WTC11 (cell line): ENCODE results near the gene LGALS3. TPM values are rescaled to one million over a fixed set of nuclear protein-coding genes. Genes with fewer than 3 reads are reported as not detected.

Experiments
- ATAC-seq: fragments of 200-7000 bp; cut with Tn5 transposase; 2 replicates; pipeline ENCODE4 v1.10.0; 2021; ENCODE audit warnings: mild to moderate bottlenecking, moderate library complexity
- CTCF ChIA-PET: fragments of 300-600 bp; sonication (Branson Sonifier 250); formaldehyde crosslinking; loops from one replicate; lab custom pipeline; 2021; ENCODE audit warnings: antibody characterized with exemption; lab: Charles Lee
- POLR2A ChIA-PET: fragments of 350-600 bp; sonication (Branson Sonifier 250); formaldehyde crosslinking; loops from one replicate; lab custom pipeline; 2021; ENCODE audit warnings: antibody characterized with exemption; lab: Charles Lee
- DNase-seq: peaks from one replicate; pipeline ENCODE4 v3.0.0; 2021; ENCODE audit warnings: low spot score
- H3K27ac Mint-ChIP-seq: 2 replicates; pipeline ENCODE4 v1.8.0; 2021; ENCODE audit warnings: mixed read lengths
- H3K27me3 Mint-ChIP-seq: 2 replicates; pipeline ENCODE4 v1.8.0; 2021; ENCODE audit warnings: low read depth, mild to moderate bottlenecking, moderate library complexity, mixed read lengths
- H3K36me3 Mint-ChIP-seq: 2 replicates; pipeline ENCODE4 v1.8.0; 2021; ENCODE audit warnings: mixed read lengths
- H3K4me1 Mint-ChIP-seq: 2 replicates; pipeline ENCODE4 v1.8.0; 2022; ENCODE audit warnings: mixed read lengths
- H3K4me3 Mint-ChIP-seq: 2 replicates; pipeline ENCODE4 v1.8.0; 2021; ENCODE audit warnings: mild to moderate bottlenecking, moderate library complexity, mixed read lengths
- H3K9me3 Mint-ChIP-seq: 2 replicates; pipeline ENCODE4 v1.8.0; 2021; ENCODE audit warnings: mixed read lengths
- EMX1 ChIP-seq: fragments of 250-450 bp; sonication (Bioruptor Pico); IDR thresholded peaks from 2 replicates; pipeline ENCODE4 v1.8.0; 2021; ENCODE audit warnings: mild to moderate bottlenecking
- GABPB1 ChIP-seq: sonication (generic); formaldehyde crosslinking; IDR thresholded peaks from 2 replicates; pipeline ENCODE4 v1.8.1; 2023; ENCODE audit warnings: mild to moderate bottlenecking, missing genetic modification reagents
- JAZF1 ChIP-seq: fragments of 250-450 bp; sonication (Bioruptor Pico); IDR thresholded peaks from 2 replicates; pipeline ENCODE4 v1.9.0; 2021; ENCODE audit warnings: moderate library complexity, mild to moderate bottlenecking, inconsistent platforms
- SMAD4 ChIP-seq: sonication (generic); formaldehyde crosslinking; IDR thresholded peaks from 2 replicates; pipeline ENCODE4 v1.8.0; 2022; ENCODE audit warnings: mild to moderate bottlenecking, missing genetic modification reagents
- SOX15 ChIP-seq: fragments of 250-450 bp; sonication (Bioruptor Pico); IDR thresholded peaks from 2 replicates; pipeline ENCODE4 v1.9.0; 2021; ENCODE audit warnings: mild to moderate bottlenecking
- ZNF121 ChIP-seq: sonication (generic); formaldehyde crosslinking; IDR thresholded peaks from 2 replicates; pipeline ENCODE4 v1.8.0; 2023; ENCODE audit warnings: missing genetic modification reagents
- ZNF138 ChIP-seq: sonication (generic); formaldehyde crosslinking; conservative IDR thresholded peaks from 2 replicates; pipeline ENCODE4 v1.8.1; 2022; ENCODE audit warnings: mild to moderate bottlenecking, moderate library complexity, missing genetic modification reagents
- ZNF396 ChIP-seq: fragments of 250-450 bp; sonication (Bioruptor Pico); IDR thresholded peaks from 2 replicates; pipeline ENCODE4 v1.8.0; 2021; ENCODE audit warnings: mild to moderate bottlenecking, moderate library complexity, borderline replicate concordance
- total RNA-seq: library from RNA; stranded (reverse); gene quantifications from 3 replicates; pipeline ENCODE4 v1.2.3, GENCODE V29; 2021
- TF ChIP-seq, protein P1 (sequence below): fragments of 200-600 bp; IDR thresholded peaks from 2 replicates; pipeline ENCODE4 v1.8.0; 2022; ENCODE audit warnings: antibody characterized with exemption
- TF ChIP-seq, protein P2 (sequence below): sonication (generic); formaldehyde crosslinking; IDR thresholded peaks from 2 replicates; pipeline ENCODE4 v1.8.1; 2022; ENCODE audit warnings: mild to moderate bottlenecking, missing genetic modification reagents, moderate library complexity, borderline replicate concordance
- TF ChIP-seq, protein P3 (sequence below): sonication (generic); formaldehyde crosslinking; IDR thresholded peaks from 2 replicates; pipeline ENCODE4 v1.8.0; 2023; ENCODE audit warnings: mild to moderate bottlenecking, missing genetic modification reagents
- TF ChIP-seq, protein P4 (sequence below): sonication (generic); formaldehyde crosslinking; IDR thresholded peaks from 2 replicates; pipeline ENCODE4 v1.8.1; 2023; ENCODE audit warnings: mild to moderate bottlenecking, missing genetic modification reagents, borderline replicate concordance
- TF ChIP-seq, protein P5 (sequence below): sonication (generic); formaldehyde crosslinking; IDR thresholded peaks from 2 replicates; pipeline ENCODE4 v1.8.1; 2023; ENCODE audit warnings: mild to moderate bottlenecking, missing genetic modification reagents, moderate library complexity
- TF ChIP-seq, protein P6 (sequence below): sonication (generic); formaldehyde crosslinking; IDR thresholded peaks from 2 replicates; pipeline ENCODE4 v1.8.0; 2022; ENCODE audit warnings: mild to moderate bottlenecking, missing genetic modification reagents
- TF ChIP-seq, protein P7 (sequence below): sonication (generic); formaldehyde crosslinking; IDR thresholded peaks from 2 replicates; pipeline ENCODE4 v1.8.0; 2023; ENCODE audit warnings: missing genetic modification reagents
- TF ChIP-seq, protein P8 (sequence below): fragments of 250-450 bp; sonication (Bioruptor Pico); IDR thresholded peaks from 2 replicates; pipeline ENCODE4 v2.1.2; 2022; ENCODE audit warnings: mild to moderate bottlenecking, moderate library complexity

Gene LGALS3
- total RNA-seq, 1 experiment from 2014 or later, result 5.8 TPM

DNA sequence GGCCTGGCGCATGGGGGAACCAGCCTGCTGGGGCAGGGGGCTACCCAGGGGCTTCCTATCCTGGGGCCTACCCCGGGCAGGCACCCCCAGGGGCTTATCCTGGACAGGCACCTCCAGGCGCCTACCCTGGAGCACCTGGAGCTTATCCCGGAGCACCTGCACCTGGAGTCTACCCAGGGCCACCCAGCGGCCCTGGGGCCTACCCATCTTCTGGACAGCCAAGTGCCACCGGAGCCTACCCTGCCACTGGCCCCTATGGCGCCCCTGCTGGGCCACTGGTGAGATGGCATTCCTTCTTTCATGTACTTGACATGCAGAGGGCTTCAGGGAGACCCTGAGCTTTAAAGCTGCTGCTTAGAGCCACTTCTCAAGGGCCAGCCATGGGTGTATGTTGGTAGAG is 9.0 kb downstream of the LGALS3 start:
- H3K4me1 Mint-ChIP-seq, result no peaks in the 10 kb centered on the region
- ChIA-PET CTCF (interaction anchor here (0.6 to 2.1 kb wide), 18 partner anchors 9 to 90 kb away, joined by 3 to 18 read pairs (median 4); partner anchors contain the start of genes DLGAP5 and MAPK1IP1L), POLR2A (no interaction called here)
- no peak for TF ChIP-seq JAZF1 (CRISPR knock-in tag)
- TF ChIP-seq, protein P1, sequence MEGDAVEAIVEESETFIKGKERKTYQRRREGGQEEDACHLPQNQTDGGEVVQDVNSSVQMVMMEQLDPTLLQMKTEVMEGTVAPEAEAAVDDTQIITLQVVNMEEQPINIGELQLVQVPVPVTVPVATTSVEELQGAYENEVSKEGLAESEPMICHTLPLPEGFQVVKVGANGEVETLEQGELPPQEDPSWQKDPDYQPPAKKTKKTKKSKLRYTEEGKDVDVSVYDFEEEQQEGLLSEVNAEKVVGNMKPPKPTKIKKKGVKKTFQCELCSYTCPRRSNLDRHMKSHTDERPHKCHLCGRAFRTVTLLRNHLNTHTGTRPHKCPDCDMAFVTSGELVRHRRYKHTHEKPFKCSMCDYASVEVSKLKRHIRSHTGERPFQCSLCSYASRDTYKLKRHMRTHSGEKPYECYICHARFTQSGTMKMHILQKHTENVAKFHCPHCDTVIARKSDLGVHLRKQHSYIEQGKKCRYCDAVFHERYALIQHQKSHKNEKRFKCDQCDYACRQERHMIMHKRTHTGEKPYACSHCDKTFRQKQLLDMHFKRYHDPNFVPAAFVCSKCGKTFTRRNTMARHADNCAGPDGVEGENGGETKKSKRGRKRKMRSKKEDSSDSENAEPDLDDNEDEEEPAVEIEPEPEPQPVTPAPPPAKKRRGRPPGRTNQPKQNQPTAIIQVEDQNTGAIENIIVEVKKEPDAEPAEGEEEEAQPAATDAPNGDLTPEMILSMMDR, result peak; percentile 60
- no peak overlapping the region for H3K4me3 Mint-ChIP-seq
- H3K27ac Mint-ChIP-seq, result no peak overlapping the region
- no peaks in the 10 kb centered on the region for H3K27me3 Mint-ChIP-seq
- H3K36me3 Mint-ChIP-seq, result peaks cover 1% of the 10 kb centered on the region
- no peaks in the 10 kb centered on the region for H3K9me3 Mint-ChIP-seq
- DNase-seq (peak; percentile 57), ATAC-seq (peak; percentile 93)

DNA sequence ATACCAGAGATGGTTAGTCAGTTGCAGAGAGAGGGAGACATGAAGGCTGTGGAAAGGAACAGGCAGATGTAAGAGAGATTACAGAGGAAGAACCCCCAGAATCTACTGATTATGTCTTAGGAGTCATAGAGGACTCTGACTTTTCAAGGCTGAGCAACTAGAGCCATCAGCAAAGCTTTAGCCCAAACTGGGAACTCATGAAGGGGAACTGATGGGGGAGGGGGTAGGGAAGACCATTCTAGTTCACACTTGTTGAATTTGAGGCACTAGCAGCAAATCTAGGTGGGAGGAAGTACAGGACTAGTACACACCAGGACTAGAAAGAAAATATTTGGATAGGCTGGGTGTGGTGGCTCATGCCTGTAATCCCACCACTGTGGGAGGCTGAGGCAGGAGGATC is 10.1 kb downstream of the LGALS3 start:
- ChIA-PET CTCF (interaction anchor here (1.2 to 2.1 kb wide), 3 partner anchors 54 to 68 kb away, joined by 4 to 6 read pairs (median 4); no protein-coding TSS in a partner anchor), POLR2A (interaction anchor here (1.1 kb wide), 1 partner anchor 87 kb away, joined by 3 read pairs; the partner anchor contains the start of gene MAPK1IP1L)
- DNase-seq, result no peak
- no peak for ATAC-seq
- no peaks in the 10 kb centered on the region for H3K9me3 Mint-ChIP-seq
- no peak overlapping the region for H3K27ac Mint-ChIP-seq
- no peaks in the 10 kb centered on the region for H3K27me3 Mint-ChIP-seq
- peaks cover 10% of the 10 kb centered on the region for H3K36me3 Mint-ChIP-seq
- no peaks in the 10 kb centered on the region for H3K4me1 Mint-ChIP-seq
- H3K4me3 Mint-ChIP-seq, result no peak overlapping the region
- TF ChIP-seq EMX1 (CRISPR knock-in tag), result no peak
- TF ChIP-seq, protein P2, sequence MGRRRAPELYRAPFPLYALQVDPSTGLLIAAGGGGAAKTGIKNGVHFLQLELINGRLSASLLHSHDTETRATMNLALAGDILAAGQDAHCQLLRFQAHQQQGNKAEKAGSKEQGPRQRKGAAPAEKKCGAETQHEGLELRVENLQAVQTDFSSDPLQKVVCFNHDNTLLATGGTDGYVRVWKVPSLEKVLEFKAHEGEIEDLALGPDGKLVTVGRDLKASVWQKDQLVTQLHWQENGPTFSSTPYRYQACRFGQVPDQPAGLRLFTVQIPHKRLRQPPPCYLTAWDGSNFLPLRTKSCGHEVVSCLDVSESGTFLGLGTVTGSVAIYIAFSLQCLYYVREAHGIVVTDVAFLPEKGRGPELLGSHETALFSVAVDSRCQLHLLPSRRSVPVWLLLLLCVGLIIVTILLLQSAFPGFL, result no peak
- TF ChIP-seq, protein P3, sequence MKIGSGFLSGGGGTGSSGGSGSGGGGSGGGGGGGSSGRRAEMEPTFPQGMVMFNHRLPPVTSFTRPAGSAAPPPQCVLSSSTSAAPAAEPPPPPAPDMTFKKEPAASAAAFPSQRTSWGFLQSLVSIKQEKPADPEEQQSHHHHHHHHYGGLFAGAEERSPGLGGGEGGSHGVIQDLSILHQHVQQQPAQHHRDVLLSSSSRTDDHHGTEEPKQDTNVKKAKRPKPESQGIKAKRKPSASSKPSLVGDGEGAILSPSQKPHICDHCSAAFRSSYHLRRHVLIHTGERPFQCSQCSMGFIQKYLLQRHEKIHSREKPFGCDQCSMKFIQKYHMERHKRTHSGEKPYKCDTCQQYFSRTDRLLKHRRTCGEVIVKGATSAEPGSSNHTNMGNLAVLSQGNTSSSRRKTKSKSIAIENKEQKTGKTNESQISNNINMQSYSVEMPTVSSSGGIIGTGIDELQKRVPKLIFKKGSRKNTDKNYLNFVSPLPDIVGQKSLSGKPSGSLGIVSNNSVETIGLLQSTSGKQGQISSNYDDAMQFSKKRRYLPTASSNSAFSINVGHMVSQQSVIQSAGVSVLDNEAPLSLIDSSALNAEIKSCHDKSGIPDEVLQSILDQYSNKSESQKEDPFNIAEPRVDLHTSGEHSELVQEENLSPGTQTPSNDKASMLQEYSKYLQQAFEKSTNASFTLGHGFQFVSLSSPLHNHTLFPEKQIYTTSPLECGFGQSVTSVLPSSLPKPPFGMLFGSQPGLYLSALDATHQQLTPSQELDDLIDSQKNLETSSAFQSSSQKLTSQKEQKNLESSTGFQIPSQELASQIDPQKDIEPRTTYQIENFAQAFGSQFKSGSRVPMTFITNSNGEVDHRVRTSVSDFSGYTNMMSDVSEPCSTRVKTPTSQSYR (CRISPR knock-in tag), result no peak
- TF ChIP-seq, protein P4, sequence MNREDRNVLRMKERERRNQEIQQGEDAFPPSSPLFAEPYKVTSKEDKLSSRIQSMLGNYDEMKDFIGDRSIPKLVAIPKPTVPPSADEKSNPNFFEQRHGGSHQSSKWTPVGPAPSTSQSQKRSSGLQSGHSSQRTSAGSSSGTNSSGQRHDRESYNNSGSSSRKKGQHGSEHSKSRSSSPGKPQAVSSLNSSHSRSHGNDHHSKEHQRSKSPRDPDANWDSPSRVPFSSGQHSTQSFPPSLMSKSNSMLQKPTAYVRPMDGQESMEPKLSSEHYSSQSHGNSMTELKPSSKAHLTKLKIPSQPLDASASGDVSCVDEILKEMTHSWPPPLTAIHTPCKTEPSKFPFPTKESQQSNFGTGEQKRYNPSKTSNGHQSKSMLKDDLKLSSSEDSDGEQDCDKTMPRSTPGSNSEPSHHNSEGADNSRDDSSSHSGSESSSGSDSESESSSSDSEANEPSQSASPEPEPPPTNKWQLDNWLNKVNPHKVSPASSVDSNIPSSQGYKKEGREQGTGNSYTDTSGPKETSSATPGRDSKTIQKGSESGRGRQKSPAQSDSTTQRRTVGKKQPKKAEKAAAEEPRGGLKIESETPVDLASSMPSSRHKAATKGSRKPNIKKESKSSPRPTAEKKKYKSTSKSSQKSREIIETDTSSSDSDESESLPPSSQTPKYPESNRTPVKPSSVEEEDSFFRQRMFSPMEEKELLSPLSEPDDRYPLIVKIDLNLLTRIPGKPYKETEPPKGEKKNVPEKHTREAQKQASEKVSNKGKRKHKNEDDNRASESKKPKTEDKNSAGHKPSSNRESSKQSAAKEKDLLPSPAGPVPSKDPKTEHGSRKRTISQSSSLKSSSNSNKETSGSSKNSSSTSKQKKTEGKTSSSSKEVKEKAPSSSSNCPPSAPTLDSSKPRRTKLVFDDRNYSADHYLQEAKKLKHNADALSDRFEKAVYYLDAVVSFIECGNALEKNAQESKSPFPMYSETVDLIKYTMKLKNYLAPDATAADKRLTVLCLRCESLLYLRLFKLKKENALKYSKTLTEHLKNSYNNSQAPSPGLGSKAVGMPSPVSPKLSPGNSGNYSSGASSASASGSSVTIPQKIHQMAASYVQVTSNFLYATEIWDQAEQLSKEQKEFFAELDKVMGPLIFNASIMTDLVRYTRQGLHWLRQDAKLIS (CRISPR knock-in tag), result no peak
- TF ChIP-seq SMAD4 (CRISPR knock-in tag), result no peak
- TF ChIP-seq, protein P5, sequence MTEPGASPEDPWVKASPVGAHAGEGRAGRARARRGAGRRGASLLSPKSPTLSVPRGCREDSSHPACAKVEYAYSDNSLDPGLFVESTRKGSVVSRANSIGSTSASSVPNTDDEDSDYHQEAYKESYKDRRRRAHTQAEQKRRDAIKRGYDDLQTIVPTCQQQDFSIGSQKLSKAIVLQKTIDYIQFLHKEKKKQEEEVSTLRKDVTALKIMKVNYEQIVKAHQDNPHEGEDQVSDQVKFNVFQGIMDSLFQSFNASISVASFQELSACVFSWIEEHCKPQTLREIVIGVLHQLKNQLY, result no peak
- no peak for TF ChIP-seq SOX15
- TF ChIP-seq, protein P6, sequence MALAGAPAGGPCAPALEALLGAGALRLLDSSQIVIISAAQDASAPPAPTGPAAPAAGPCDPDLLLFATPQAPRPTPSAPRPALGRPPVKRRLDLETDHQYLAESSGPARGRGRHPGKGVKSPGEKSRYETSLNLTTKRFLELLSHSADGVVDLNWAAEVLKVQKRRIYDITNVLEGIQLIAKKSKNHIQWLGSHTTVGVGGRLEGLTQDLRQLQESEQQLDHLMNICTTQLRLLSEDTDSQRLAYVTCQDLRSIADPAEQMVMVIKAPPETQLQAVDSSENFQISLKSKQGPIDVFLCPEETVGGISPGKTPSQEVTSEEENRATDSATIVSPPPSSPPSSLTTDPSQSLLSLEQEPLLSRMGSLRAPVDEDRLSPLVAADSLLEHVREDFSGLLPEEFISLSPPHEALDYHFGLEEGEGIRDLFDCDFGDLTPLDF, result no peak
- TF ChIP-seq ZNF396 (CRISPR knock-in tag), result no peak
- TF ChIP-seq ZNF138, result no peak
- no peak for TF ChIP-seq GABPB1
- TF ChIP-seq, protein P7, sequence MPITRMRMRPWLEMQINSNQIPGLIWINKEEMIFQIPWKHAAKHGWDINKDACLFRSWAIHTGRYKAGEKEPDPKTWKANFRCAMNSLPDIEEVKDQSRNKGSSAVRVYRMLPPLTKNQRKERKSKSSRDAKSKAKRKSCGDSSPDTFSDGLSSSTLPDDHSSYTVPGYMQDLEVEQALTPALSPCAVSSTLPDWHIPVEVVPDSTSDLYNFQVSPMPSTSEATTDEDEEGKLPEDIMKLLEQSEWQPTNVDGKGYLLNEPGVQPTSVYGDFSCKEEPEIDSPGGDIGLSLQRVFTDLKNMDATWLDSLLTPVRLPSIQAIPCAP, result no peak
- TF ChIP-seq ZNF121 (CRISPR knock-in tag), result no peak
- TF ChIP-seq, protein P1, result no peak
- TF ChIP-seq, protein P8, sequence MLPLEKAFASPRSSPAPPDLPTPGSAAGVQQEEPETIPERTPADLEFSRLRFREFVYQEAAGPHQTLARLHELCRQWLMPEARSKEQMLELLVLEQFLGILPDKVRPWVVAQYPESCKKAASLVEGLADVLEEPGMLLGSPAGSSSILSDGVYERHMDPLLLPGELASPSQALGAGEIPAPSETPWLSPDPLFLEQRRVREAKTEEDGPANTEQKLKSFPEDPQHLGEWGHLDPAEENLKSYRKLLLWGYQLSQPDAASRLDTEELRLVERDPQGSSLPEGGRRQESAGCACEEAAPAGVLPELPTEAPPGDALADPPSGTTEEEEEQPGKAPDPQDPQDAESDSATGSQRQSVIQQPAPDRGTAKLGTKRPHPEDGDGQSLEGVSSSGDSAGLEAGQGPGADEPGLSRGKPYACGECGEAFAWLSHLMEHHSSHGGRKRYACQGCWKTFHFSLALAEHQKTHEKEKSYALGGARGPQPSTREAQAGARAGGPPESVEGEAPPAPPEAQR (CRISPR knock-in tag), result no peak
